H54 (cell line): ENCODE measurements around the gene ZNF831.
A peak's percentile ranks its signal among the peaks of the same experiment; 100 is the strongest.

Experiments
- DNase-seq: peaks from one replicate; pipeline ENCODE4 v3.0.0; 2011; ENCODE audit warnings: low spot score, mixed read lengths; ENCODE audit not compliant: insufficient read length
- FAIRE-seq: peaks from 3 replicates; lab custom pipeline; 2011; peaks lifted over from hg19 to GRCh38; lab: Jason Lieb, UNC
- POLR2A ChIP-seq: IDR thresholded peaks from 2 replicates; pipeline ENCODE4 v1.6.1; 2011; ENCODE audit warnings: low read depth, mild to moderate bottlenecking, low read length

The ZNF831 gene

GRCh38 chr20:59190466-59190865 is 26.8 kb downstream of the ZNF831 start:
- no peak for TF ChIP-seq POLR2A
- FAIRE-seq (no peak), DNase-seq (no peak)

- FAIRE-seq = no peak
- no peak for TF ChIP-seq POLR2A
Observed at GRCh38 chr20:59191036-59191755, 27.6 kb downstream of the ZNF831 start.

GRCh38 chr20:59191756-59192532 is 28.3 kb downstream of the ZNF831 start:
- FAIRE-seq (no peak), DNase-seq (no peak)
- no peak for TF ChIP-seq POLR2A

More at GRCh38 chr20:59191036-59191755, 27.6 kb downstream of the ZNF831 start:
- no peak for DNase-seq

- no peak for TF ChIP-seq POLR2A
- DNase-seq (no peak), FAIRE-seq (no peak)
Observed at GRCh38 chr20:59192533-59192896, 28.9 kb downstream of the ZNF831 start.

GRCh38 chr20:59193325-59193724 is 29.7 kb downstream of the ZNF831 start:
- FAIRE-seq (no peak), DNase-seq (no peak)
- no peak for TF ChIP-seq POLR2A

- DNase-seq (no peak), FAIRE-seq (no peak)
- no peak for TF ChIP-seq POLR2A
Observed at GRCh38 chr20:59194023-59194935, 30.7 kb downstream of the ZNF831 start.

GRCh38 chr20:59195316-59195993 is 31.8 kb downstream of the ZNF831 start:
- no peak for TF ChIP-seq POLR2A
- DNase-seq = no peak
- FAIRE-seq = no peak

GRCh38 chr20:59204165-59204894 is 40.7 kb downstream of the ZNF831 start:
- FAIRE-seq = no peak
- DNase-seq = no peak
- no peak for TF ChIP-seq POLR2A

- DNase-seq = no peak
- FAIRE-seq = no peak
- TF ChIP-seq POLR2A = no peak
Observed at GRCh38 chr20:59205044-59205443, 41.4 kb downstream of the ZNF831 start.

- DNase-seq (no peak), FAIRE-seq (no peak)
- no peak for TF ChIP-seq POLR2A
Observed at GRCh38 chr20:59207235-59207634, 43.6 kb downstream of the ZNF831 start.

- FAIRE-seq = no peak
- DNase-seq = peak; percentile 34
- TF ChIP-seq POLR2A = no peak
Observed at GRCh38 chr20:59207742-59208357, 44.2 kb downstream of the ZNF831 start.

GRCh38 chr20:59210186-59210585 is 46.6 kb downstream of the ZNF831 start:
- DNase-seq (no peak), FAIRE-seq (no peak)
- TF ChIP-seq POLR2A = no peak
